Fibroblast of lung (primary cell): ENCODE data around the gene ARHGAP10. TPM values are rescaled to one million over a fixed set of nuclear protein-coding genes. Genes with fewer than 3 reads are reported as not detected.

Experiments used
- DNase-seq, 2 donors: peaks; one replicate each; pipeline versions ENCODE4 v3.0.0 to v3.0.0-alpha.2; 2010; ENCODE audit warnings: low read depth in 2 of 2
- H2AFZ ChIP-seq: 2 replicates; pipeline ENCODE4 v1.5.1; 2012; ENCODE audit warnings: low read length, control low read depth, inconsistent platforms
- H3K27ac ChIP-seq: 2 replicates; pipeline ENCODE4 v1.5.1; 2011; ENCODE audit warnings: low read length, control low read depth; ENCODE audit not compliant: insufficient read depth
- H3K27me3 ChIP-seq: 2 replicates; pipeline ENCODE4 v1.5.1; 2011; ENCODE audit warnings: mild to moderate bottlenecking, low read length; ENCODE audit not compliant: control insufficient read depth, insufficient read depth
- H3K36me3 ChIP-seq: 2 replicates; pipeline ENCODE4 v1.5.1; 2011; ENCODE audit warnings: low read length; ENCODE audit not compliant: control insufficient read depth, insufficient read depth
- H3K4me1 ChIP-seq: 2 replicates; pipeline ENCODE4 v1.5.1; 2011; ENCODE audit warnings: low read length; ENCODE audit not compliant: control insufficient read depth, insufficient read depth; ENCODE audit errors: extremely low read depth
- H3K4me2 ChIP-seq: 2 replicates; pipeline ENCODE4 v1.5.1; 2011; ENCODE audit warnings: low read length, control low read depth; ENCODE audit not compliant: insufficient read depth; ENCODE audit errors: extremely low read depth
- H3K4me3 ChIP-seq, 4 experiments: fragments of 200-600 bp in 1 of 4; sonication (generic) in 1 of 4; replicated peaks in 1 of 4; 2 replicates each; pipeline ENCODE4 v1.5.1; 2011 to 2016; ENCODE audit warnings: low read length in 4 of 4, low read depth in 3 of 4, mild to moderate bottlenecking in 3 of 4, control low read depth in 2 of 4, inconsistent platforms in 1 of 4, mixed read lengths in 1 of 4; ENCODE audit not compliant: insufficient read depth in 1 of 4; ENCODE audit errors: control extremely low read depth in 1 of 4
- H3K79me2 ChIP-seq: 2 replicates; pipeline ENCODE4 v1.5.1; 2012; ENCODE audit warnings: mild to moderate bottlenecking, low read length, inconsistent platforms; ENCODE audit not compliant: control insufficient read depth, insufficient read depth
- H3K9ac ChIP-seq: 2 replicates; pipeline ENCODE4 v1.5.1; 2011; ENCODE audit warnings: mild to moderate bottlenecking, low read length, control low read depth; ENCODE audit not compliant: insufficient read depth
- H3K9me3 ChIP-seq: 2 replicates; pipeline ENCODE4 v1.5.1; 2012; ENCODE audit warnings: low read depth, low read length; ENCODE audit not compliant: control insufficient read depth, insufficient read depth
- H4K20me1 ChIP-seq: 2 replicates; pipeline ENCODE4 v1.5.1; 2011; ENCODE audit warnings: low read length; ENCODE audit not compliant: control insufficient read depth, insufficient read depth; ENCODE audit errors: extremely low read depth
- CTCF ChIP-seq, 2 donors: IDR thresholded peaks in 1 of 2; conservative IDR thresholded peaks in 1 of 2; 1 replicate in 1 of 2; 2 replicates in 1 of 2; pipeline ENCODE4 v1.5.1; 2011 to 2012; ENCODE audit warnings: low read length in 2 of 2, control low read depth in 1 of 2, inconsistent platforms in 1 of 2, low read depth in 1 of 2, mild to moderate bottlenecking in 1 of 2
- EZH2 ChIP-seq: IDR thresholded peaks from 2 replicates; pipeline ENCODE4 v1.5.1; 2012; ENCODE audit warnings: low read length, control low read depth, mild to moderate bottlenecking; ENCODE audit errors: missing control alignments
- polyA plus RNA-seq, 2 donors: library from polyadenylated mRNA; depleted of rRNA in 1 of 2; stranded (reverse) in 1 of 2; unstranded in 1 of 2; fragments of >200 nt; gene quantifications; 2 replicates each; pipeline ENCODE4 v1.2.1, GENCODE V29; 2011 to 2012; ENCODE audit warnings: missing spikeins in 1 of 2
- total RNA-seq: library from RNA; depleted of rRNA; stranded (reverse); fragments of >200 nt; gene quantifications from 2 replicates; pipeline ENCODE4 v1.2.1, GENCODE V29; 2014

ARHGAP10 gene
- total and polyA plus RNA-seq, 2 donors (not counting 1 experiment from before 2014, with no cell fraction given), result 21.6 to 35.8 TPM

- H4K20me1 ChIP-seq, result no peaks in the 10 kb centered on the region
- DNase-seq, result peak in 1 of 2 donors; percentile 15
- no peak overlapping the region for H3K4me2 ChIP-seq
- H3K27ac ChIP-seq, result no peak overlapping the region
- peaks cover 7% of the 10 kb centered on the region for H3K36me3 ChIP-seq
- no peaks in the 10 kb centered on the region for H3K4me1 ChIP-seq
- H3K4me3 ChIP-seq, result no peak overlapping the region
- H2AFZ ChIP-seq, result no peak overlapping the region
- no peaks in the 10 kb centered on the region for H3K79me2 ChIP-seq
- no peak overlapping the region for H3K9ac ChIP-seq
- no peaks in the 10 kb centered on the region for H3K9me3 ChIP-seq
- TF ChIP-seq CTCF (conservative IDR thresholded peaks at IDR 0.05 in 1 of 2, IDR thresholded peaks at IDR 0.05 in 1 of 2; ENCODE audit: low read depth in 1 of 2, low read length in 2 of 2) (no peak), EZH2 (no peak)
- no peaks in the 10 kb centered on the region for H3K27me3 ChIP-seq
Measured at GRCh38 chr4:148077581-148077980, 345.7 kb downstream of the ARHGAP10 start.

- no peak overlapping the region for H3K27ac ChIP-seq
- H3K36me3 ChIP-seq, result peaks cover 5% of the 10 kb centered on the region
- H3K27me3 ChIP-seq, result no peaks in the 10 kb centered on the region
- DNase-seq, result no peak
- no peaks in the 10 kb centered on the region for H3K9me3 ChIP-seq
- no peaks in the 10 kb centered on the region for H4K20me1 ChIP-seq
- no peak overlapping the region for H3K4me2 ChIP-seq
- H3K79me2 ChIP-seq, result no peaks in the 10 kb centered on the region
- H3K9ac ChIP-seq, result no peak overlapping the region
- H2AFZ ChIP-seq, result no peak overlapping the region
- no peak for TF ChIP-seq CTCF (conservative IDR thresholded peaks at IDR 0.05 in 1 of 2, IDR thresholded peaks at IDR 0.05 in 1 of 2; ENCODE audit: low read depth in 1 of 2, low read length in 2 of 2)
- no peak for TF ChIP-seq EZH2
- no peak overlapping the region for H3K4me3 ChIP-seq
- H3K4me1 ChIP-seq, result no peaks in the 10 kb centered on the region
Measured at GRCh38 chr4:148078061-148078460, 346.2 kb downstream of the ARHGAP10 start.

GRCh38 chr4:148079961-148080360, 348.1 kb downstream of the ARHGAP10 start:
- TF ChIP-seq CTCF (conservative IDR thresholded peaks at IDR 0.05 in 1 of 2, IDR thresholded peaks at IDR 0.05 in 1 of 2; ENCODE audit: low read depth in 1 of 2, low read length in 2 of 2) (no peak), EZH2 (no peak)
- Histone ChIP-seq H3K9me3 (no peaks in the 10 kb centered on the region), H3K79me2 (no peaks in the 10 kb centered on the region), H3K4me1 (no peaks in the 10 kb centered on the region), H3K4me2 (no peak overlapping the region), H3K27me3 (no peaks in the 10 kb centered on the region), H3K36me3 (peaks cover 3% of the 10 kb centered on the region), H3K27ac (no peak overlapping the region), H3K9ac (no peak overlapping the region), H2AFZ (no peak overlapping the region), H3K4me3 (no peak overlapping the region), H4K20me1 (no peaks in the 10 kb centered on the region)
- no peak for DNase-seq
